ENCODE data around the gene RBFOX1.

The RBFOX1 gene

DNA sequence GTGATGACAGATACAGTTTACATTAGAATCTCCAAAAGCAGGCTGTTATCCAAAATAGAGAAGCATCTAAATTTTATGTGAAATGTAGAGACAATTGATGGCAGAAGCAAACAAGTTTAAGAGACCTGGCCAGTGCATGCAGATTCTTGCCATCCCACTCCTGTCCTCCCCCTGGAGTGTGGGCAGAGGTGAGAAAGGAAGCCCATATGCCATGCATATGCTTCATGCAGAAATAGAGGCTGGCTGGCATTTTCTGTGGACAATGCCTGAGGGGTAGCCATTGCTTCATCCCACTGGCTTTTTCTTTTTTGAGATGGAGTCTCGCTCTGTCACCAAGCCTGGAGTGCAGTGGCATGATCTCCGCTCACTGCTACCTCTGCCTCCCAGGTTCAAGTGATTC, 382.1 kb downstream of the RBFOX1 start:
- Histone ChIP-seq H3K4me3 (ENCODE audit: extremely low read depth, insufficient read depth, low read length, poor library complexity, severe bottlenecking) (no peak overlapping the region), H3K4me1 (ENCODE audit: control insufficient read depth, insufficient read depth, low read length, poor library complexity, severe bottlenecking) (no peaks in the 10 kb centered on the region), H3K9me3 (ENCODE audit: control insufficient read depth, low read length) (no peaks in the 10 kb centered on the region), H3K27ac (ENCODE audit: low read depth, low read length, severe bottlenecking) (no peak overlapping the region), H3K36me3 (ENCODE audit: control insufficient read depth, insufficient read depth, low read length) (no peaks in the 10 kb centered on the region)
- 86 to 89% methylated on average over 2 of the region's 2 CpGs for WGBS, 2 experiments (ENCODE audit: insufficient coverage in 2 of 2)

DNA sequence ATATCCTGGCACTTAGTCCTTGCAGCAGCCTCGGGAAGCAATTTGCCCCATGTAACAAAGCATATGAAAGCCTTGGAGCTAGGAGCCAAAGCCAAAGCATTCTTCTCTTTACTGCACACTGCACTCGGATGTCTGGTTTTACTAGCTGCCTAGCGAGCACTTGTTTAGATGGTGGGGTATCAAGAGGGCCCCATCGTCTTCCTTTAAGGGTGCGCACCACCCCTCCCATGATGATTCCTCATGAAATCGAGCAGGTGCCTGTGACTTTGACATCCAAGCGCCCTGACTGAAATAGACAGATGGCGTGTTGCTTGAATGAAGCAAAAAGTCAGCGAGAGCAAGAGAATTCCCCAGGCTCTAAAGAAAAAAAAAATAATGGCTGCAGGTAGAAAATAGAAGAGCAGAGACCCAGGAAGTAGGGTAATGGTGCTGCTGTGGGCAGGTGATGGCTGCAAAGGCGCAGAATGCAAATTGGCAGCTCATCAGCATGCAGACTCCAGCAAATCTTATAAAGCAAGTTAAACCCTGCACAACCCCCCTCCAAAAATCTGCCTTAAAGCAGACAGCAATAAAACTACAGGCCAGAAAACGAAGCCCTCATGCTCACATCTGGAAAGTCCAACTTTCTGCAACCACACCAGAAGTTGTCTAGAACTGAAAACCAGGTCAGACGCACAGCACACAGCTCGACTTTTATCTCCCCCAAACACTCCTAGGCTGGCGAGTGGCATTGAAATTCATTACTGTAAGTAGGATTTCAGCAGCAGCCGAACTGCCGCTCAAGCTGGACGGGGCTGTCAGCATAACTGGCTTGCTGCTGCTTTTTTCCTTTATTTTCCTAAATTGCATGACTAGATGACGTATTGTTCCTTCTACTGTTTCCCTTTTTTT, 384.3 kb downstream of the RBFOX1 start:
- Histone ChIP-seq H3K9me3 (ENCODE audit: control insufficient read depth, low read length) (no peaks in the 10 kb centered on the region), H3K27ac (ENCODE audit: low read depth, low read length, severe bottlenecking) (no peak overlapping the region), H3K36me3 (ENCODE audit: control insufficient read depth, insufficient read depth, low read length) (no peaks in the 10 kb centered on the region), H3K4me3 (ENCODE audit: extremely low read depth, insufficient read depth, low read length, poor library complexity, severe bottlenecking) (no peak overlapping the region), H3K4me1 (ENCODE audit: control insufficient read depth, insufficient read depth, low read length, poor library complexity, severe bottlenecking) (no peaks in the 10 kb centered on the region)
- WGBS, 2 experiments (ENCODE audit: insufficient coverage in 2 of 2), result 64 to 80% methylated on average over 5 to 11 of the region's 18 CpGs

DNA sequence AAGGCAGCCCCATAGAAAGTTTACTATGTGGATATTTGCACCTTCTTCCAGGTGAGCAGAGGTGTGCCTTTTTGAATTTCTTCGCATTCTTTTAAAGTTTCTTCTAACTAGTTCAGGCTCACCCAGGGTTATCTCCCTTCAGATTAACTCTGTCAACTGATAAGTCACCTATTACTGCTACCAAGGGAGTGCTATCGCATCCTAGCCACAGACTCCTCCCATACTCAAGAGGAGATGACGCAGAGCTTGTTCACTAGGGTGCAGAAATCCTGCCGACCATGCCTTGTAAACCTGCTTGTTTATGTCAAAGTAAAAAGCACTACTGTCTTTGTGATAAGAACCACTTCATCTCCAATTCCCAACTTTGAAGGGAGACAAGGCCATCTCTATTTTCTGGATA, 390.1 kb downstream of the RBFOX1 start:
- no peaks in the 10 kb centered on the region for H3K9me3 ChIP-seq (ENCODE audit: control insufficient read depth, low read length)
- no peaks in the 10 kb centered on the region for H3K4me1 ChIP-seq (ENCODE audit: control insufficient read depth, insufficient read depth, low read length, poor library complexity, severe bottlenecking)
- no peak overlapping the region for H3K27ac ChIP-seq (ENCODE audit: low read depth, low read length, severe bottlenecking)
- no peak overlapping the region for H3K4me3 ChIP-seq (ENCODE audit: extremely low read depth, insufficient read depth, low read length, poor library complexity, severe bottlenecking)
- WGBS, 2 experiments (ENCODE audit: insufficient coverage in 2 of 2), result 58 to 90% methylated on average over 2 to 4 of the region's 4 CpGs
- no peaks in the 10 kb centered on the region for H3K36me3 ChIP-seq (ENCODE audit: control insufficient read depth, insufficient read depth, low read length)

DNA sequence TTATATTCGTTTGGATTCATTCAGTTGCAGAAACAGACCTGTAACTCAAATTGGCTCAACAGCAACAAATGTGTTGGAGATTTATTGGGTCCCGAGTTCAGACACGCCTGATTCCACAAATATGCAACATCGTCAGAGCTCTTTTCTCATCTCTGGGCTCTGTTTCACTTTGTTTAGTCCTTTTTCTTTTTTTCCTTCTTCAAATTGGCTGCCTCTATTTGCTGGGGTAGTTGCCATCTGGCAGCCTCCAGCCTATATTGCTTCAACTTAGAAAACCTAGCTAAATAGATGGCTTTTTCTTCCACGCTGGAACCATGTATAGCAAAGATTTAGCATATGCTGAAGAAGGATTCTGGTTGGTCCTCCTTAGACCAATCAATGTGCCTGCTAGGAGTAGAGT, 398.5 kb downstream of the RBFOX1 start:
- H3K36me3 ChIP-seq (ENCODE audit: control insufficient read depth, insufficient read depth, low read length), result no peaks in the 10 kb centered on the region
- no peaks in the 10 kb centered on the region for H3K4me1 ChIP-seq (ENCODE audit: control insufficient read depth, insufficient read depth, low read length, poor library complexity, severe bottlenecking)
- WGBS, 2 experiments (ENCODE audit: insufficient coverage in 2 of 2), result 74 to 100% methylated on average over 2 to 3 of the region's 5 CpGs
- no peaks in the 10 kb centered on the region for H3K9me3 ChIP-seq (ENCODE audit: control insufficient read depth, low read length)
- H3K27ac ChIP-seq (ENCODE audit: low read depth, low read length, severe bottlenecking), result no peak overlapping the region
- H3K4me3 ChIP-seq (ENCODE audit: extremely low read depth, insufficient read depth, low read length, poor library complexity, severe bottlenecking), result no peak overlapping the region

DNA sequence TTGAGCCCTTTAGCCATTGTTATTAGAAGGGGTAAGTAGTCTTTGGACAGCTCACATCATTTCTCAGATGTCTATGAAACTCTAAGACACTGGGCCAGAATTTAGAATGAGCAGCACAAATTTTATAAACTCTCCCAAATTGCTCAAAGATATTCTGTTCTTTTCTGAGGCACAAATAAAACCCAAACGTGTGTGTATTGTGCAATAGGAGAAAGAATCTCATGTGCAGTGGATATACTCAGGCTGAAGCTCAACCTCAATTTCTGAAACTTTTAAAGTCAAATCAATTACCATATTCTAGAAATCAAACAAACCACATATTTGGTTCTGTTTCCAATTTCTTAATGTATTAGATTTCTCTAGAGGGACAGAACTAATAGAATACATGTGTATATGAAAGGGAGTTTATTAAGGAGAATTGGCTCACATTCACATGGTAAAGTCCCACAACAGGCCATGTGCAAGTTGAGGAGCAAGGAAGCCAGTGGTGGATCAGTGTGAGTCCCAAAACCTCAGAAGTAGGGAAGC, 403.6 kb downstream of the RBFOX1 start:
- H3K4me3 ChIP-seq (ENCODE audit: extremely low read depth, insufficient read depth, low read length, poor library complexity, severe bottlenecking), result no peak overlapping the region
- H3K4me1 ChIP-seq (ENCODE audit: control insufficient read depth, insufficient read depth, low read length, poor library complexity, severe bottlenecking), result no peaks in the 10 kb centered on the region
- WGBS, 2 experiments (ENCODE audit: insufficient coverage in 2 of 2), result no CpG with 5 or more reads among the region's 1 CpG
- no peaks in the 10 kb centered on the region for H3K9me3 ChIP-seq (ENCODE audit: control insufficient read depth, low read length)
- H3K27ac ChIP-seq (ENCODE audit: low read depth, low read length, severe bottlenecking), result no peak overlapping the region
- H3K36me3 ChIP-seq (ENCODE audit: control insufficient read depth, insufficient read depth, low read length), result no peaks in the 10 kb centered on the region

DNA sequence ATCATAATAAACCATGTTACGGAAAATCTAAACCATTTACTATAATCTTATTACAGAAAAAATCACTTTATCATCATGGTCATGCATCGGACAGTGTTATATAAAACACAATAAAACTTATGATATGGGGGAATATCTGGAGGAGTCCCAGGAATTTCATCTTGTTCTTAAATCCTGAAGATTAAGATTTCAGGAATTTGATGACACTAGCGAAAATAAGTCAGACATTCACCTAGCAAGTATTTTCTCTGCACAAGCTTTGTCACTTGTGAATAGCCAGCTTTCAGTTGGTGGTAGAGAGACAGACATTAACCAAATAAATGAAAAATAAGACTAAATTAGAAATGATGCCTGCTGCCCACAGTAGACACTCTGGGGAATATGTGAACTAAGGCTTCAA, 410.0 kb downstream of the RBFOX1 start:
- H3K4me3 ChIP-seq (ENCODE audit: extremely low read depth, insufficient read depth, low read length, poor library complexity, severe bottlenecking), result no peak overlapping the region
- no peaks in the 10 kb centered on the region for H3K36me3 ChIP-seq (ENCODE audit: control insufficient read depth, insufficient read depth, low read length)
- no peaks in the 10 kb centered on the region for H3K9me3 ChIP-seq (ENCODE audit: control insufficient read depth, low read length)
- H3K4me1 ChIP-seq (ENCODE audit: control insufficient read depth, insufficient read depth, low read length, poor library complexity, severe bottlenecking), result no peaks in the 10 kb centered on the region
- no peak overlapping the region for H3K27ac ChIP-seq (ENCODE audit: low read depth, low read length, severe bottlenecking)
- no CpG with 5 or more reads among the region's 3 CpGs for WGBS, 2 experiments (ENCODE audit: insufficient coverage in 2 of 2)

DNA sequence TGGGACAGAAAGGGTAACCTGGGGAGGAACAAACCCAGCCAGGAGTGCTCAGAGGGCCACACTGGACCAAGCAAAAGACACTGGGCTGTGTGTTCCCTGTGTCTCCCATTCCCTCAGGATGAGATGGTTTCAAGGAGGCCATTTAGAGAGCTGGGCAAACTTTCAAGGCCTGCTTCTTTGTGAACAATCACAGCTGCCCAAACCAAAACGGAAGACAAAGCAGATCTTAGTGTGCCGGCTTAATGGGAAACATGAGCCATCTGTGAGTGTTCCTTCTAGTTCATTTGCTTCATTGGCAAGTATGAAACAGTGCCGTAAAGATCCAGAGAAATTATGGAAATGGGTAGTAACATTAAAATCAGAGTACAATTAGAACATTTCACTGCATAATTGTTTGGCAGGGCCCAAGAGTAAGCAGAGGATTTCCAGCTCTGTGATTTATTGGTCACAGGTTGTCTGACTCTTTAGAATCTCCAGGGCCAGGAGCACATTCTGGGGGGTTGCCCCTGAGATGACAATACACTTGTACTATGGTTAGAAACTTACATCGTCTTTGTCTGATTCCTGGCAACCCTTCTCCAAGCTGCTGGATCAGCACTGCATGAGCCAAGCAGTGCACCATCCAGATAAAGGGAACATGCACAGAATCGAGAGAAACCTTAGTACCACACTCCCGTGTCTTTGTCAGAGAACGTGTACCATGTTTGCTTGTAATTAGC, 412.1 kb downstream of the RBFOX1 start:
- Histone ChIP-seq H3K4me1 (ENCODE audit: control insufficient read depth, insufficient read depth, low read length, poor library complexity, severe bottlenecking) (no peaks in the 10 kb centered on the region), H3K9me3 (ENCODE audit: control insufficient read depth, low read length) (no peaks in the 10 kb centered on the region), H3K4me3 (ENCODE audit: extremely low read depth, insufficient read depth, low read length, poor library complexity, severe bottlenecking) (no peak overlapping the region), H3K27ac (ENCODE audit: low read depth, low read length, severe bottlenecking) (no peak overlapping the region), H3K36me3 (ENCODE audit: control insufficient read depth, insufficient read depth, low read length) (no peaks in the 10 kb centered on the region)
- WGBS, 2 experiments (ENCODE audit: insufficient coverage in 2 of 2), result 91 to 94% methylated on average over 6 of the region's 7 CpGs

DNA sequence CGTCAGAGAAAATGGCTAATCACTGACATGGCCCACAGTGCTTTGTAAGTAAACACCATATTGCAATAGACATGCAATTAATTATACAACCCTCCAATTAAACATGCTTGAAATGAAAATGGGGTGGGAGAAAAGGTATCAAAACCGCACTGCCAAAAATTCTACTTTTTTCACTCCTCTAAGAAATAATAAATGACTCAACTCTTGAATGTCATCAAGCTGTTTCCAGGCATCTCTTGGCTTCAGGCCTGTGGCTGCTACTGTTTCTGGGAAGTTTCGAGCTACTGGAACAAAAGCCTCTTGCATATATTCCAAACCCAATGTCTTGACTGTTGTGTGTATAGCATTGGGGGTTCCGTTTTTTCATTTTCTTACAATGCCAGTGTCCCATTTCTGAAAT, 412.6 kb downstream of the RBFOX1 start:
- no peak overlapping the region for H3K4me3 ChIP-seq (ENCODE audit: extremely low read depth, insufficient read depth, low read length, poor library complexity, severe bottlenecking)
- H3K36me3 ChIP-seq (ENCODE audit: control insufficient read depth, insufficient read depth, low read length), result no peaks in the 10 kb centered on the region
- H3K4me1 ChIP-seq (ENCODE audit: control insufficient read depth, insufficient read depth, low read length, poor library complexity, severe bottlenecking), result no peaks in the 10 kb centered on the region
- WGBS, 2 experiments (ENCODE audit: insufficient coverage in 2 of 2), result 33% methylated on average over 1 of the region's 4 CpGs; no CpG with 5 or more reads in 1 of the 2 experiments
- no peak overlapping the region for H3K27ac ChIP-seq (ENCODE audit: low read depth, low read length, severe bottlenecking)
- H3K9me3 ChIP-seq (ENCODE audit: control insufficient read depth, low read length), result no peaks in the 10 kb centered on the region

DNA sequence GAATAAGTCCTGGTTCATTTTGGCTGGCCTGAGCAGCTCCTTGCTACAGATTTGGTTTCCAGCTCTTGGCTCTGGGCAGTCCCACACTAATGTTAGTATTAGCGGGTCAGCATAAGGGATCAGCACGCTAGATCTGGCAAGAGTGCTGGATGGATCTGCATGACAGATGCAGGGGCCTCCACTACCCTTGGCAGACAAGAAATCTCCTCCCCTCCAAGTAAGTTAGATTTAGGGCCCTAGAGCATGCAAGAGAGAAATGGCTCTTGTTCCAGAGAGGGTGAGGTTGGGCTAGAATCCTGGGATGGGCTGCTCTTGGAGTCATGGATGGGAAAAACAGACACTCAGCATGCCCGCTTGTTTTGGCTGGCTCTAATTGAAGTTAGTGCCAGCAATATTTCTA, 414.3 kb downstream of the RBFOX1 start:
- 80 to 92% methylated on average over 1 to 2 of the region's 3 CpGs for WGBS, 2 experiments (ENCODE audit: insufficient coverage in 2 of 2)
- Histone ChIP-seq H3K9me3 (ENCODE audit: control insufficient read depth, low read length) (no peaks in the 10 kb centered on the region), H3K4me1 (ENCODE audit: control insufficient read depth, insufficient read depth, low read length, poor library complexity, severe bottlenecking) (no peaks in the 10 kb centered on the region)

DNA sequence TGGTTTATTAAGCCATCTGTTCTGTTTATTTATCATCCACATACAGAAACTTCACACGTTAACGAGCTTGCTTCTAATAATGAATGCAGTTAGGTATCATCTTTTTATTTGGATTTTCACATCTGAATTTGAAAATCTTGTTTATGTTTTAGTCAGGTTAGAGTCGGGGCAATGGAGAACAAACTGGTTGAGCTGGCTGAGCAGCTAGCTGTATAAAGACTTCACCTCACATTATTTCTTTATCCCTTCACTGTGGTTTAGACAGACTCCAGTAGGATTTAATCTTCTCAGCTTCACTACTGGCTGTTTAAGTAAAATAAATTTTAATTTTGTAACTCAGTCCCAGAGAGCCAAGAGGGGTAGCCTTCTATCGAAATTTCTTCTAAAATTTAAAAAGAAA, 415.9 kb downstream of the RBFOX1 start:
- Histone ChIP-seq H3K36me3 (ENCODE audit: control insufficient read depth, insufficient read depth, low read length) (no peaks in the 10 kb centered on the region), H3K4me3 (ENCODE audit: extremely low read depth, insufficient read depth, low read length, poor library complexity, severe bottlenecking) (no peak overlapping the region)
- WGBS, 2 experiments (ENCODE audit: insufficient coverage in 2 of 2), result 80% methylated on average over 1 of the region's 4 CpGs; no CpG with 5 or more reads in 1 of the 2 experiments

More for the DNA sequence above, 414.3 kb downstream of the RBFOX1 start:
- H3K4me3 ChIP-seq (ENCODE audit: extremely low read depth, insufficient read depth, low read length, poor library complexity, severe bottlenecking), result no peak overlapping the region
- no peak overlapping the region for H3K27ac ChIP-seq (ENCODE audit: low read depth, low read length, severe bottlenecking)
- no peaks in the 10 kb centered on the region for H3K36me3 ChIP-seq (ENCODE audit: control insufficient read depth, insufficient read depth, low read length)

More for the DNA sequence above, 415.9 kb downstream of the RBFOX1 start:
- Histone ChIP-seq H3K9me3 (ENCODE audit: control insufficient read depth, low read length) (no peaks in the 10 kb centered on the region), H3K4me1 (ENCODE audit: control insufficient read depth, insufficient read depth, low read length, poor library complexity, severe bottlenecking) (no peaks in the 10 kb centered on the region), H3K27ac (ENCODE audit: low read depth, low read length, severe bottlenecking) (no peak overlapping the region)
